Endothelial cell of umbilical vein (primary cell): Measurements from ENCODE around the gene PLEKHF1. TPM values are rescaled to one million over a fixed set of nuclear protein-coding genes. Genes with fewer than 3 reads are reported as not detected.

ENCODE experiments used
- BruUV-seq: library from RNA; stranded (reverse); fragments of 400-500 nt; replicated peaks from 2 replicates; lab custom pipeline; 2021; lab: Mats Ljungman, UMichigan
- CTCF ChIA-PET: fragments of 300-600, 350-600 bp; sonication (Branson Sonifier 250); formaldehyde crosslinking; loops from one replicate; lab custom pipeline; 2021; ENCODE audit warnings: antibody characterized with exemption, inconsistent platforms; lab: Charles Lee
- POLR2A ChIA-PET: fragments of 300-600, 350-600 bp; sonication (Branson Sonifier 250); formaldehyde crosslinking; loops from one replicate; lab custom pipeline; 2021; ENCODE audit warnings: antibody characterized with exemption, inconsistent platforms; lab: Charles Lee
- DNase-seq: peaks from one replicate; pipeline ENCODE4 v3.0.0-alpha.2; 2011; ENCODE audit warnings: low read depth, low spot score
- FAIRE-seq: peaks from 2 replicates; lab custom pipeline; 2011; peaks lifted over from hg19 to GRCh38; lab: Jason Lieb, UNC
- H2AFZ ChIP-seq: 2 replicates; pipeline ENCODE4 v1.6.0; 2012; ENCODE audit warnings: low read depth, low read length, control low read depth, inconsistent platforms
- H3K27ac ChIP-seq: 2 replicates; pipeline ENCODE4 v1.5.1; 2011; ENCODE audit warnings: low read depth, mild to moderate bottlenecking, control low read depth, low read length, moderate library complexity; ENCODE audit not compliant: insufficient read depth
- H3K27me3 ChIP-seq, 2 experiments: 2 replicates each; pipeline versions ENCODE4 v1.6.0 to v1.6.1; 2011; ENCODE audit warnings: low read length in 2 of 2, mixed read lengths in 1 of 2; ENCODE audit not compliant: control insufficient read depth in 2 of 2, insufficient read depth in 2 of 2
- H3K36me3 ChIP-seq, 2 experiments: 2 replicates in 1 of 2; 3 replicates in 1 of 2; pipeline ENCODE4 v1.5.1; 2011; ENCODE audit warnings: low read length in 2 of 2, mild to moderate bottlenecking in 1 of 2, moderate library complexity in 1 of 2; ENCODE audit not compliant: control insufficient read depth in 2 of 2, insufficient read depth in 2 of 2; ENCODE audit errors: extremely low read depth in 1 of 2
- H3K4me1 ChIP-seq: 3 replicates; pipeline ENCODE4 v1.5.1; 2011; ENCODE audit warnings: mild to moderate bottlenecking, low read length; ENCODE audit not compliant: control insufficient read depth, insufficient read depth; ENCODE audit errors: extremely low read depth
- H3K4me2 ChIP-seq: 2 replicates; pipeline ENCODE4 v1.6.1; 2011; ENCODE audit warnings: low read length, control low read depth, mixed read lengths; ENCODE audit not compliant: insufficient read depth
- H3K4me3 ChIP-seq, 3 experiments: fragments of 200-600 bp in 1 of 3; sonication (generic), shearing (Covaris generic) in 1 of 3; replicated peaks in 1 of 3; 2 replicates each; pipeline ENCODE4 v1.5.1; 2011 to 2016; ENCODE audit warnings: control low read depth in 3 of 3, low read length in 3 of 3, mild to moderate bottlenecking in 2 of 3, inconsistent platforms in 1 of 3, low read depth in 1 of 3, moderate library complexity in 1 of 3; ENCODE audit not compliant: insufficient read depth in 1 of 3
- H3K79me2 ChIP-seq: 2 replicates; pipeline ENCODE4 v1.6.0; 2012; ENCODE audit warnings: low read length, inconsistent platforms; ENCODE audit not compliant: control insufficient read depth, insufficient read depth
- H3K9ac ChIP-seq: replicated peaks from 2 replicates; pipeline ENCODE3; 2011; ENCODE audit warnings: low read length, control low read depth; ENCODE audit not compliant: insufficient read depth; ENCODE audit errors: extremely low read depth
- H3K9me1 ChIP-seq: replicated peaks from 3 replicates; pipeline ENCODE4 v1.6.0; 2011; ENCODE audit warnings: mild to moderate bottlenecking, low read length; ENCODE audit not compliant: control insufficient read depth, insufficient read depth; ENCODE audit errors: extremely low read depth
- H3K9me3 ChIP-seq: replicated peaks from 2 replicates; pipeline ENCODE4 v1.5.1; 2012; ENCODE audit warnings: low read length, inconsistent platforms; ENCODE audit not compliant: control insufficient read depth, insufficient read depth
- H4K20me1 ChIP-seq: replicated peaks from 2 replicates; pipeline ENCODE3; 2011; ENCODE audit warnings: mild to moderate bottlenecking, low read length; ENCODE audit not compliant: control insufficient read depth, insufficient read depth; ENCODE audit errors: extremely low read depth
- CTCF ChIP-seq, 2 donors: IDR thresholded peaks; 1 replicate in 1 of 2; 2 replicates in 1 of 2; pipeline ENCODE4 v1.5.1; 2011; ENCODE audit warnings: low read length in 2 of 2, mild to moderate bottlenecking in 2 of 2, moderate library complexity in 2 of 2, control low read depth in 1 of 2, inconsistent platforms in 1 of 2, low read depth in 1 of 2; ENCODE audit not compliant: insufficient read depth in 1 of 2; ENCODE audit errors: extremely low read depth in 1 of 2
- EZH2 ChIP-seq: IDR thresholded peaks from 2 replicates; pipeline ENCODE4 v1.6.1; 2012; ENCODE audit warnings: borderline replicate concordance, low read depth, mild to moderate bottlenecking, moderate library complexity, low read length, inconsistent platforms; ENCODE audit not compliant: severe bottlenecking
- FOS ChIP-seq: IDR thresholded peaks from 2 replicates; pipeline ENCODE4 v1.6.1; 2011; ENCODE audit warnings: mild to moderate bottlenecking, low read length, moderate library complexity, borderline replicate concordance; ENCODE audit not compliant: insufficient read depth
- GATA2 ChIP-seq: IDR thresholded peaks from 2 replicates; pipeline ENCODE4 v1.7.0; 2011; ENCODE audit warnings: low read depth, mild to moderate bottlenecking, moderate library complexity, mixed read lengths, low read length; ENCODE audit not compliant: insufficient read length, insufficient read depth
- JUN ChIP-seq: IDR thresholded peaks from 2 replicates; pipeline ENCODE4 v1.6.1; 2011; ENCODE audit warnings: borderline replicate concordance, low read depth; ENCODE audit not compliant: insufficient read length, insufficient read depth
- MAX ChIP-seq: IDR thresholded peaks from 2 replicates; pipeline ENCODE4 v1.6.1; 2011; ENCODE audit not compliant: insufficient read depth, insufficient read length
- MYC ChIP-seq: IDR thresholded peaks from one replicate; pipeline ENCODE4 v1.6.1; 2011; ENCODE audit warnings: mild to moderate bottlenecking, low read depth, low read length
- POLR2A ChIP-seq: IDR thresholded peaks from 2 replicates; pipeline ENCODE4 v1.6.1; 2012; ENCODE audit warnings: low read depth, mild to moderate bottlenecking, control low read depth, low read length
- POLR2AphosphoS5 ChIP-seq: IDR thresholded peaks from 2 replicates; pipeline ENCODE4 v1.6.1; 2012; ENCODE audit warnings: low read depth, mild to moderate bottlenecking, control low read depth, low read length, moderate library complexity; ENCODE audit not compliant: insufficient read depth
- dilution Hi-C: fragments of 300-500 bp; cut with MboI; formaldehyde crosslinking; loops from one replicate; pipeline ENCODE4 v1.15.0; 2019; ENCODE audit warnings: low sequenced_read_pairs; ENCODE audit not compliant: extremely low pct_ligation_motif_present
- intact Hi-C: fragments of 100-400 bp; cut with micrococcal nuclease; formaldehyde crosslinking; loops from one replicate; pipeline ENCODE4 v1.10.0; 2022
- polyA plus RNA-seq, 4 experiments: library from polyadenylated mRNA; depleted of rRNA in 3 of 4; stranded (reverse) in 3 of 4; unstranded in 1 of 4; fragments of >200 nt; gene quantifications; 2 replicates each; pipeline versions ENCODE4 v1.2.1 to v1.2.3, GENCODE V29; 2011 to 2012; ENCODE audit warnings: missing spikeins in 1 of 4
- total RNA-seq: library from RNA; stranded (reverse); gene quantifications from 2 replicates; pipeline ENCODE4 v1.2.3, GENCODE V29; 2021

The PLEKHF1 gene
- total and polyA plus RNA-seq, 2 donors (not counting 3 experiments of a cell fraction or from before 2014, with no cell fraction given) = 5.5 TPM

GRCh38 chr19:29671393-29672160 is 6.3 kb downstream of the PLEKHF1 start:
- FAIRE-seq (no peak), DNase-seq (peak; percentile 4)
- ChIA-PET POLR2A (no interaction called here), CTCF (interaction anchor here (0.8 to 2.2 kb wide), 7 partner anchors 8 to 88 kb away, joined by 3 to 9 read pairs (median 4); no protein-coding TSS in a partner anchor)
- peaks cover 0 to 14% of the 10 kb centered on the region in 2 experiments for H3K36me3 ChIP-seq
- no peaks in the 10 kb centered on the region for H3K9me3 ChIP-seq
- H3K4me3 ChIP-seq = no peak overlapping the region
- no peak overlapping the region for H3K9ac ChIP-seq
- H3K79me2 ChIP-seq = no peaks in the 10 kb centered on the region
- peaks cover 8% of the 10 kb centered on the region for H3K4me1 ChIP-seq
- BruUV-seq = no TSS peak
- no peaks in the 10 kb centered on the region for H3K27me3 ChIP-seq
- no peak overlapping the region for H3K27ac ChIP-seq
- dilution Hi-C loops (no loop called here), intact Hi-C loops (no loop called here)
- no peaks in the 10 kb centered on the region for H4K20me1 ChIP-seq
- TF ChIP-seq JUN (no peak), GATA2 (no peak), EZH2 (no peak), CTCF (IDR thresholded peaks at IDR 0.05; ENCODE audit: extremely low read depth in 1 of 2, insufficient read depth in 1 of 2, low read depth in 1 of 2, low read length in 2 of 2) (no peak), POLR2AphosphoS5 (no peak), MAX (no peak), FOS (no peak), POLR2A (no peak), MYC (no peak)
- no peaks in the 10 kb centered on the region for H3K9me1 ChIP-seq
- H2AFZ ChIP-seq = no peak overlapping the region
- H3K4me2 ChIP-seq = no peak overlapping the region
